HG03175 (cell line): ENCODE results near the gene PRPF6.

Experiments used
- ATAC-seq: cut with Tn5 transposase; IDR thresholded peaks from one replicate; pipeline ENCODE4 v1.9.1; 2021; ENCODE audit warnings: mild to moderate bottlenecking, moderate library complexity; ENCODE audit not compliant: unreplicated experiment

The PRPF6 gene

DNA sequence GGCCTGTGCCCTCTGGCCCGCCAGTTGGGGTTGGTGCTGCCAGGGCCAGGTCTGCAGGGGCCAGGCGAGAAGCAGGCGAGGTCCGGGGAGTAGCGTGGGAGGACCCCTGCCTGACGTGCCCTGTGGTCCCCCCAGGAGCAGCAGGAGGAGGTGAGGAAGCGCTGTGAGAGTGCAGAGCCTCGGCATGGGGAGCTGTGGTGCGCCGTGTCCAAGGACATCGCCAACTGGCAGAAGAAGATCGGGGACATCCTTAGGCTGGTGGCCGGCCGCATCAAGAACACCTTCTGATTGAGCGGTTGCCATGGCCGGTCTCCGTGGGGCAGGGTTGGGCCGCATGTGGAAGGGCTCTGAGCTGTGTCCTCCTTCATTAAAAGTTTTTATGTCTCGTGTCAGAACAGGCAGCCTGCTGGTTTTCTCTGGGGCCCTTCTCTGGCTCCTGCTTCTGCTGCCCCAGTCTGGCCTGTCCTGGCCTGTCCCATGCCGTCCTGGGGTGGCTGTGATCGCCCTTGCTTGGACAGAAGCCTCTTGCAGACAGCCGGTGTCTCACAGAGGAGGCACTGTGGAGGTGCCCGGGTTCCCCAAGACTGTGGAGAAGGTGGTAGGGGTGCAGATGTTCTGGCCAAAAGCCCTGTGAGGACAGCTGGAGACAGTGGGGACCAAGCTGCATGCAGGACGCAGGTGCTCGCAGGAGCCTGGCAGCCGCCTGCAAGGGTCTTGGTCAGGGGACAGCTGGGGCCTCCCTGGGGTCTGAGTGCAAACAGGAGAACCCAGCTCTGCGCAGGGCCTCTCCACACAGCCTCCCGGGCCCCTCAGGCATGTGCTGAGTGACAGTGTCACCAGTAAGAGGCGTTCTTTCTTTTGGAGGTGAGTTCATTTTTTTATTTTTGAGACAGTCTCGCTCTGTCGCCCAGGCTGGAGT, 52.0 kb downstream of the PRPF6 start:
- no peak for ATAC-seq

DNA sequence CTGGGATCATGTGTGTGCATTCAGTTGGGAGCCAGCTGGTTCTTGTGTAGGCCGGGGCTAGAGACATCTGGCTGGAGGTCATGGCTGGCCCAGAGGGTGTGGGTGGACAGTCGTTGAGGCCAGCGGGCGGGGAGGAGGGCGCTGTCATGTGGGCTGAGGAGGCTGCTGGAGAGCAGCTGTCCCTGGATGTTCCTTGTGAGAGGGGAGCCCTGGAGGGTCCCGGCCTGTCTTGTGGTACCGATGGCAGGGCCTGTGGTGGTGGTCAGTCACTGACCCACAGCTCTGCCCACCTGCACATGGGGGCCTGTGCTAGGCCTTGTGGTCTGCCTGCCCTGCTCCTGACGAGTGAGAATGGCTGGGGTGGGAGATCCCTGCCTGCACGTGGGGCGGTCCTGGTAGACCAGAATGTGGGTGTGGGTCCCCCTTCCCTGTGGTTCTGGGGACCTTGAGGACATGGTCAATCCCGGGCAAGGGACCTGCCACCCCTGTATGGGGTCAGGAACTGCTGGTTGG, 53.1 kb downstream of the PRPF6 start:
- ATAC-seq, result no peak

DNA sequence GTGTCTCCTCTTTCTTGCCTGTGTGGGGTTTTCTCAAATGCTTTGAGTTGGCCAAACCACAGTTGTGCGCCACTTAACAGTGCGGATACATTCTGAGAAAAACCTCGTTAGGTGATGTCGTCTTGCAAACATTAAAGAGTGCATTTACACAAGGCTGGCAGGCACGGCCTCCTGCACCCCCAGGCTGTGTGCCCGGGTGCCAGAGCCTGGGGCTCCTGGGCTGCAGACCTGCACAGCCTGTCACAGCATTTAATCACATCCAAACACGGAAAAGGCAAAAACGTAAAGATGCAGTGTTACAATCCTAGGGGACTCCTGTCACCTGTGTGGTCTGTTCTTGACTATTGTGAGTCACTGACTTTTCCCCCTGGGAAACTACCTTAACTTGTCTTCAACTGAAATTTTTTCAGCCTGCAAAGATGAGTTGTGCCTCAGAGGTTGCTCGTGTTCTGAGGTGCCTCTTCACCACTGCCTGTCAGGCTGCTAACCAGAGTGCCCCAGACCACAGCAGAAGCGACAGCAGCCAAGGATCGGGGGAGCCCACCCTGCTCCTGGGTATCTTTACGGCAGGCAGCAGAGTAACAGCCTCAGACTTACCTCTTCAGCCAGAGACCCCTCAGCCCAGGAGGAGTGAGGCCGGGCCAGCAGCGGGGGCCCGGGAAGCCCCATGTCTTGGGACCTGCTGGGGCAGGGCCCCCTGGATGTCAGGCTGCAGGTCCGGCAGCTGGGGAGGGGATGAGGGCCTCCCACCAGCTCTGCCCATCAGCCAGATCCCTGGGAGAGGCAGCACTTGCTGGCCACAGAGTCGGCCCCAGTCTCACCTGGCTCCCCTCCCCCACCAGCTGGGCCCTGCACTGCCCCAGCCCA, 54.4 kb downstream of the PRPF6 start:
- ATAC-seq, result no peak

DNA sequence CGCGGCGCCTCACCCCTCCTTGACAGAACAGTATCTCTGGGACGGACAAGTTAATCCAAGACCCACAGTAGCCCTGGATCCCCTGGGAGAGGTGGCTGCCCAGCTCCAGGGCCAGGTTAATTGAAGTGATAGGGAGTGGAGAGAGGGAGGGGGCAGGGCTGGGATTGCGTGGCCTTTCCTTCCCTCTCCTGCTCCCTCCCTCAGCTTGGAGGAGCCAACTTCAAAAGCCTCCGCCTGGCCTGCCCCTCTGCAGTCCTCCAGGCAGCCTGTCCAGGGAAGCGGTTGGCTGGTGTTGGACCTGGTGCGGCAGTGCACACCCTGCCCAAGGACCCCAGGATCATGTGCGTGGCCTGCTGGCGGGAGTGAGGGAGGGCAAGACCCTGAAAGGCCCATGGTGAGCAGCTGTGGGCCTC, 55.0 kb downstream of the PRPF6 start, which contains the start of gene C20orf204:
C20orf204 (plus strand) TSS at position 250 of the 413 bp plus-strand sequence; CDS start at position 392, 142 bp downstream.
- no peak for ATAC-seq

DNA sequence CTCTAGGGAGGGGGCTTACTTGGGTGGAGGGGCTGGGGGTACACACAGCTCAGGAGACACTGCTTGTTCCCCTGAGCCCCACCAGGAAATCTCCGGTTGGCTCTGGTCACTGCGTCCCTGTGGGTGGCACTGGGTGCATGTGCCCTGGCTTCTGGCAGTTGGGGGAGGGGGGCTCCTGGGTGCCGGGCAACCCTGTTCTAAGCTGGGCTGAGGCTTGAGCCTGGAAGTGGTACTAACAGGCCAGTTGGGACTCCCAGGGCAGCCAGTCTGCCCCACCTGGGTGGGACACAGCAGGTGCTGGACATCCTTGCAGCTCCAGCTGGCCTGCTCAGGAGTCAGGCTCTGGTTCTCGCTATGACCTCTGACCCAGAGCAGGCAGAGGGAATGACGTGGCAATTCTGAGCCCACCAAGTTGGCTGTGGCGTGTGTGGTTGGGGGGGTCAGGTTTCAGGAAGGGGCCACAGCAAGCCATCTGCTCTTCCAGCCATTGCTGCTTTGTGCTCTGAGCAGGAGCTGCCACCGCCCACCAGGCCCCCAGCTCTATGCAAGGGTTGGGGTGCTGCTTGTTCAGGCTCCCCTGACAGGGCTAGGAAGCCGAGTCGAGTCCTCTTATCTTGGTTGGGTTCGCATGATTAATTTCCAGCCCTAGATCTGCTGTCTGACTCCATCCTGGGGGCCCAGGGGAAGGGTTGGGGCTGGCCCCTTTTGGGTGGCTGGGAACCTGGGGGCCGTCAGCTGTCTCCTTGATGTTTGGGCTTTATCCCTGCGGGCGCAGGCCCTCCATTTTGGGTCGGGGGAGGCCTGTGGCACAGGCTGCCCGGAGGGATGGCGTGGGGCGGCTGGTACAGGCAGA, 55.6 kb downstream of the PRPF6 start:
- no peak for ATAC-seq

DNA sequence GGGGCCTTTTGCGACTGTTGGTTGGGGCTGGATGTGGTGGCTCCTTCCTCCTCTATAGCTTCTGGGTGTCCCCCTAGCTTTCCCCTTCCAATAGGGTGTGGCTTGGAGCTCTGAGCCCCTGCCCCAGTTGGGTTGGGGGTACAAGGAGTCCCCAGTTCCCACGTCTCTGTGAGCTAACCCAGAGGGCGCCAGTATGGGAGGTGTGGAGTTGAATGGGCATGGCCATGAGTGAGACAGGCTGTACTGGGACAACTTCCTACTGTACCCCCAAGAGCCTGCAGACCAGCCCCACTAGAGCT, 56.2 kb downstream of the PRPF6 start:
- ATAC-seq, result no peak

DNA sequence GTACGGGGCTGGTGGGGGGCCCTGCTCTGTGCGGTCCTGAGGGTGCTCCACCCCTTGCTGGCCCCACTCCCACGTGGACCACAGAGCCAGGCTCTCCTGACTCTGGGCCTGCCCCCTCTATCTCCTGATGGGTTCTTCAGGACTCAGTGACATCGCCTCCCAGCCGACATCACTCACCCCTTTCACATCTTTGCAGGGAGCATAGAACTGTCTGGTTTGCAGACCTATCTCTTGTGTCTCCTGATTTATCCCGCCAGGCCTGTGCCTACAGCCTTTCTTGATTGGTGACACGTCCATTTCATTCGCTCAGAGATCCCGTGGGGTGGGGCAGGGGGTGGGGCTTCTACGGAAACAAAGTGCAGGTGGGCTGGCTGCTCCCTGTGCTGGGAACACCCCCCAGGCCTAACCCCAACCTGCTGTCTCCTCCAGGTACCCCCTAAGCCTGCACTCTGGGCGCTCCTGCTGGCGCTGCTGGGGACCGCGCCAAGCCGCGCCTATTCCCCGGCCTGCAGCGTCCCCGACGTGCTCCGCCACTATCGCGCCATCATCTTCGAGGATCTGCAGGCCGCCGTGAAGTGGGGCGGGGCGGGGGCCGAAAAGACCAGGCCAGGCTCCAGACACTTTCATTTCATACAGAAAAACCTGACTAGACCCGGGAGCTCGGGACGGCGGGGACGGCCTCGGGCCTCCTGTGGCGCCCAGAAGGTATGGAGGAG, 56.7 kb downstream of the PRPF6 start:
- ATAC-seq, result no peak

DNA sequence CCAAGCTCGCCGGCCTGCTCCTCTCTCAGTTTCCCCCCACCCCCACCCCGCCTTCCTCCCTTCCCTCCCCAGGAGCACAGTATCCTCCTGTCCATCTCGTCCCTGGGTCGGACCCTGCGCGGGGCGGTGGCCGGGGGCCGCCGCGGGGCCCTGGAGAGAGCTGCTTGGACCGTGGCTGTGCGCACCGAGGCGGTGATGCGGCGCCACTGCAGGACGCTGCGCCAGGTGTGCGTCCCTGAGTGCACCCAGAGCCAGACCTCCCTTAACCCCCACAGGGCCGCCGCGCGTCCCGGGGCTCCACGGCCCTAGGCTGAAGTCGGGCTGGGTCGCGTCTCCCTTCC, 57.3 kb downstream of the PRPF6 start:
- ATAC-seq, result peak; percentile 39

DNA sequence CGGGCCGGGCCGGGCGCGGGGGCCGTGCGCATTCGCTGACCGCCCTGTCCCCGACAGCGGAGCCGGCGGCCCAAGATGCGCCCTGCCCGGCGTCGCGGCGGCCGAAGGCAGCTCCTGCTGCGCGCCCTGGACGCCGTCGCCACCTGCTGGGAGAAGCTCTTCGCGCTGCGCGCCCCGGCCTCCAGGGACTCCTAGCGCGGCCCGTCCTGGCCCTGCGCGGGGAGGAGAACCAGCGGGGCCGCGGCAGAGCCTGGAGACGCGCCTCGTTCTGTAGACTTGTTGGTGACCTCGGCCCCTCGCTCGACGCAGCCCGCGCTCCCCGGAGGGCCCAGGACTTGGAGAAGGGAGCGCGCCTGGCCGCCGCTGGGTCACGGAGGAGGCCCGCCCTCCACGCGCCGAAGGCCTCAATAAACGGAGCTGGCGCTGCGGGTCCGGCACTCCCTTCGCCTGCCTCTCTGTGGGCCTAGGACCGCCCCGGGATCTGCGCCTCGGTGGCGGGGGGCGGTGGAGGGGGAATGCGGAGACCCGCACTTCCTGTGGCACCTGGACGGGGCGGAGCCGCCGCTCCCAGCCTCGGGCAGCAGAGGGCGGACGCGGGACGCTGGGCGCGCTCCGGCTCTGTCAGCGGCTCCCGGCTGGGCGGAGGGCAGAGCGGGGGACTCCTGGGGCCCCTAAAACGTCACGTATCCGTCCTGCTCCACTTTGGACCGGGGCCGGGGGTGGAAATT, 57.8 kb downstream of the PRPF6 start:
- ATAC-seq, result peak; percentile 63

DNA sequence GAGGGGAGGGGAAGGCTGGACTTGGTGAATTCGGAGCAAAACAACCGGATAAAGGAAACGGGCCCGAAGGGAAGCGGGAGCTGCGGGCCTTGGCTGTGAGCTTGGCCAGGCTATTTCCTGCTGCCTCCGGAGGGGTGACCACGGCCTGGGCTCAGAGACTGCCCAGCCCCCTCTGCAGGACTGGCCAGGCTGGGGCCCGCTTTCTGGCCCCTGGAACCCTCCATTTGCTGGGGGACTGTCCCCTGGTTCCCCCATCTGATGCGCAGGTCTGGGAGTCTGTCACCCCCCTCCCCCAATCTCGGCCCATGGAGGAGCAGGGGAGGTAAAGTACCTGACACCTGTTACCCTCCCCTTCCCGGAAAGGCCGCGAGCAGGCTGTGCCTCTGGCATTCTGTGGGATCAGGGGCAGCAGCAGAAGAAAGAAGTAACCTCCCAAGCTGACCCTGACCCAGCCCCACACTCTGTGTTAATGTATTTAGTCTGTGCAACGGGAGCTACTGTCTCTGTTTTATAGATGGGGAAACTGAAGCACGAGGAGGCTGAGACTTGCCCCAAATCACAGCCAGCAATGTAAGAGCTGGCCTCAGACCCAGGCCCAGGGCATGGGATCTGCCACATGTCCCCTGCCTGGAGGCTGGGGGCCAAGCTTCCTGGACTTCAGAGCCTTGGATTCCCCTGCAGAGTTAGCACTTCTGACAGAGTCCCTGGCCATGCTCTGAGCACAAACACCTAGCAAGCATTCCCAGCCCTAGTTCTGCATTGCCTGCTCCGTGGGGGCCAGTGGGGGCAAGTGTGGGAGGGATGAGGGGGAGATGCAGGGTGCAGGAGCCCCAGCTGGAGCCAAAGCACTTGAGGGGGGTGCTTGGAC, 58.6 kb downstream of the PRPF6 start:
- ATAC-seq, result no peak

DNA sequence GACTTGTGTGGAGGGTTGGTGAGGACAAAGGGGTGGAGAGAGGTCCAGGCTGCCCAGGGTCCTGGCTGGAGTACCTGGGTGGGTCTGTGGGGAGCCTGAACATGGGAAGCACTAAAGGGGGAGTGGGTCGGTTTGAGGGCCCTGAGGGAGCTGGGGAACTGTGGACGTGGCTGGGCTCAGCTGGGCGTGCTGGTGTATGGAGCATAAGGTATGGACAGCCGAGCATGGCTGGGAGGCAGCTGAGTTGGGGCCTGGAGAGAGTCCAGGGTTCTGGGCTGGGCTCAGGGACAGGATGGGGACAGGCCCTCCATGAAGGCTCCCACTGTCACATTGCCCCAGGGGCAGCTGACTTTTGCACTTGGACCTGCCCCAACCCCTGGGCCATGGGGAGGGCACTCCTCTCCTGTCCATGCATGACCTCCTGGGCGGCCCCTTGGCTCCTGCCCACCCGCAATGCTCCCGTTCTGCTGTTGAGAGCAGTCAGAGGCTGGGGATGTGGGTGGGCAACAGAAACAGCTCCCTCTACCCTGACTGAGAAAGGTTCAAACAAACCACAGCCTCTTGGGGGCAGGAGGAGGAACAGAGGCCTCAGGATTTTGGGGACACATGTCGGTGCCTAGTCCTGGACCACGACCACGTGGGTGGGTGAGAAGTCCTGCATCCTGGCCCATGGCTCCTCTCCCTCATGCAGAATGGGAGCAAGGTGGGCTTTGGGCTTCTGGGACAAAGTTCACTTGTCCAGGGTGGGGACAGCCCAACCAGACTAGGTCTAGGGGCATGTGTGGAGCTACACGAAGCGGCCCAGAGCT, 59.5 kb downstream of the PRPF6 start:
- no peak for ATAC-seq

DNA sequence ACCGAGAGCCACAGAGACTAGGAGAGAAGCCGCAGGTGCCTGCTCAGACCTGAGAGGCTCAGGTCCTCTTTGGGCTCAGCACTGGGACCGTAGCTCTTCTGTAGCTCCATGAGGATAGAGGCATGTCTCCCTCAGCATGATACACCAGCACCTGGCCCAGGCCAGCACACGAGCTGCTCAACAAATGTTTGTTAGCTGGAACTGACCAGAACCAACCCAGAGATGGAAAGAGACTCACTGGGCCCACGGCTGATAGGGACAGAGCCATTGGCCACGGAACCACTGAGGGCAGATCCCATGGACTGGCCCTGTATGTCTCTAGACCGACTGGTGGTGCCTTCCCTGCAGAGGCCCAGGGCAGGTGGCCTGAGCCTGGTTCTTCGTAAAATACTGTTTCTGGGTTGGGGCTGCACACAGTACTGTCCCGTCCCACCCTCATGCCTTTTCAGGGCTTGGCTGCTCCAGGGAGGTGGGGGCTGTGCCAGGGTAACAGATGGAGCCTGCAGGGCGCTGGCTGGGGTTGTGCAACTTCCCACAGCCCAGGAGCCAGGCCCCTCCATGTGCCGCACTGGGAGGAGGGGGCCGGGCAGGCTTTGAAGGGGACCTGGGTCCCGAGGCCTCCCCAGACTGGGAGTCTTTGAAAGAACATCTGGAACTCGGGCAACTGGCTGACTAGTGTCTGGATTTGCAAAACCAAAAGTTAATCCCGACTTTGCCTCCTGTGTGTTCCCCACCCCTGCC, 60.3 kb downstream of the PRPF6 start:
- ATAC-seq, result no peak

DNA sequence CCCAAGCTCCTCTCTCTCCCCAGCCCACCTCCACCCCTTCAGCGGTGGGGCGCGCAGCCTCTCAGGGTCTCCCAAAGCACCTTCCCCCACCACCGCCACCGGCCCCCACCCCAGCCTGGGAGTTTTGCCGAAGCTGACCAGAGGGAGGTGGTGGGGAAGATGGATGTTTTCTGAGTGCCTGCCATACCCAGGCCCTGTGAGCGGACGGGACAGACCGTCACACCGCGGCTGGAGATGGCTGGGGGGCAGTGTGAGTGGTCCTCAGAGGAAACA, 60.8 kb downstream of the PRPF6 start:
- ATAC-seq, result no peak

DNA sequence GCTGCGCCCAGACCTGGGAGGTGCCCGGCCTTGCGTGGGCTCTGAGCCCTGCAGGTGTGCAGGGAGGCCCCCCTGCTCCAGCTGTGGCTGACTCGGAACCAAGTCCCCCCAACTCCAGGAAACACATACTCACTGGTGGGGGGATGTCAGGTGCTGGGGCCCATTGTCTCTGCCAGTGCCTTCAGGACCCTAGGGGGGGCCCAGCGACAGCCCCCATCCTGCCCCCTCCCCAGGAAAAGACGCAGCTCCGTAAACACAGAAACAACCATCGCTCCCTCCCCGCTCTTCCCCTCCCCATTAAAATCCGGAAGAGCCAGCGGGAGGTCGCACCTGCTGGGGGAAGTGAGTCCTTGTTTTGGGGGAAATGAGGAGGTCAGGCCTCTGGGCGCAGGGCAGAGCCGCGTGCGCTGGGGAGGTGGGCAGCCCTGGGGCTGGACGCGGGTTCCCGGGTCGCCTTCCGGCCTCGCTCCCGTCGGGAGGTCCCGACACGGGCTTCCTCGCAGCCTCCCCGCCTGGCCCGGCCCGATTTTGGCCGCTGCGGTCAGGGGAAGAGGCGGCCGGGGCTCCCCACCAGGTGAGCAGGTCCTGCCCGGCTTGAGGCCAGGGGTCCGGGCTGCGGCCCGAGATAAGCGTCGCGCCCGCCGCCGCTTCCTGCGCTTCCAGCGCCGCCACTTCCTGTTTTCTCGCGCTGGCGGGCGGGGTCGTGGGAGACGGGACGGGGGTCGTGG, 61.3 kb downstream of the PRPF6 start:
- no peak for ATAC-seq

DNA sequence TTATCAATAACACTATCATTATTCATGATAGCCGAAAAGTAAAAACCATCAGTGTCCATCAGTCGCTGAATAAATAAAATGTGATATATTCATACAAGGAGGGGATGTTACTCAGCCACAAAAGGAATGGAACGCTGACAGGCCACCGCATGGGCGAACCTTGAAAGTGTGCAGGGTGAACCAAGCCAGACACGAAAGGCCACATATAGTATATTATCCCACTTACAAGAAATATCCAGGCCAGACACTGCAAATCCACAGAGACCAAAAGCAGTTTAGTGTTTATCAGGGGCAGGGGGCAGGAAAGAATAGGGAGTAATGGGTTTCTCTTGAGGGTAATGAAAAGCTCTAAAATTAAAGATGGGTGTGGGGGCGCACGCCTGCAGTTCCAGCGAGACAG, 62.8 kb downstream of the PRPF6 start:
- no peak for ATAC-seq

DNA sequence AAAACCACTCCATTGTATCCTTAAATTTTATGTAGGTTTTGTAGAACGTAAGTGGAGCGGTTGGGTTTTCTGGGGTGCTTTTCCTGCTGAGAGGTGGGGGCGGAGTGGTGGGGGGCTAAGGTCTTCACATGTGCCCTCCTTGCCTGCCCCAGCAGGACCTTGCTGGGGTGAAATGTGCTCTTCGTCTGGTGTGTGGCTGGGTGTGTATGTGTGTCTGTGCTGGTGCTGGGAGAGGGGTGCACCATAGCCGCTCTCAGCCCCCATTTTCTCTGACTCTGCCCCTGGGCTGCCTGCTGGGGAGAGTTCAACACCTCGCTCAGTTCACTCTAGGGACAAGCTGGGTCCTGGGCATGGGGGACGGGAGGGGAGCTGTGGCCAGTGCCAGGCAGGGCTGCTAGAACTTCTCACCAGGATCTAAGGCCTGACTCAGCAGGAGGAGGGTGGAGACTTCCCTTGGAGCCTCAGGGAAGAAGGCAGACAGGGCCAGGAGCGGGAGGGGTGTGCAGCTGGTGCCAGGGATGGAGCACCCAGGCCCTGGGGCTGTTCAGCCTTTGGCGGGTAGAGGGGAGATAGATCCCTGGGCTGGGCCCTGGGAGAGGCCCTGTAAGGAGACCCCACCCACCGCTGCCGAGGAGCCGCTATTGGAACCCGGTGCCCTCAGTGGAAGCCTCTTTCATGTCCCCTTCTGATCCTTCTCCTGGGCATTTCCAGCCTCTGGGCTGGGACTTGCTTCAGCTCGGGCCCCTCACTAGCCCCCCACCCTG, 63.7 kb downstream of the PRPF6 start:
- ATAC-seq, result no peak
